Stimulated activated CD4-positive, alpha-beta T cell treated with anti-CD3 and anti-CD28 coated beads, Interleukin-4, amount 100 ng/mL, for 48 hours (primary cell): ENCODE measurements around the gene TTC39B.

Experiments used
- DNase-seq, 2 donors: peaks; one replicate each; pipeline ENCODE4 v3.0.0-alpha.2; 2020; ENCODE audit warnings: low read depth in 2 of 2

TTC39B gene

GRCh38 chr9:15178631-15179030, 128.4 kb downstream of the TTC39B start:
- no peak for DNase-seq

- DNase-seq: no peak
Observed at GRCh38 chr9:15176836-15177235, 130.2 kb downstream of the TTC39B start.

DNA sequence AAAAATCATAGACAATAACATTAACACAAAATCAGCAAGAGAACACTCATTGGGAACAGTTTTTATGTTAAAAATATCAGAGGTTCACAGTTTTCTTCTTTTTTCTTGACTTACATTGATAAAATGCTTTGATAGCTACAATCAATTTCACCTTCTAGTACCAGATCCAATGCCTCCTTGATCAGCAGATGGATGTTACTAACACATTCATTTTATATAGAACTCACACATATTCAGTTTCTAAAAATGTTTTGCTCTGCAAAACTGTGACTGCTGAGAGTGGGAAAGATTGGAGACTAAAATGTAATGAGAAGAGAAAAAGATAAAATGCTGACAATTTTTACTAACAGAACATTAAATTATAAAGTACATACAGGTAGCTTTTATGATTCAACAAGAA, 143.1 kb downstream of the TTC39B start:
- no peak for DNase-seq

DNA sequence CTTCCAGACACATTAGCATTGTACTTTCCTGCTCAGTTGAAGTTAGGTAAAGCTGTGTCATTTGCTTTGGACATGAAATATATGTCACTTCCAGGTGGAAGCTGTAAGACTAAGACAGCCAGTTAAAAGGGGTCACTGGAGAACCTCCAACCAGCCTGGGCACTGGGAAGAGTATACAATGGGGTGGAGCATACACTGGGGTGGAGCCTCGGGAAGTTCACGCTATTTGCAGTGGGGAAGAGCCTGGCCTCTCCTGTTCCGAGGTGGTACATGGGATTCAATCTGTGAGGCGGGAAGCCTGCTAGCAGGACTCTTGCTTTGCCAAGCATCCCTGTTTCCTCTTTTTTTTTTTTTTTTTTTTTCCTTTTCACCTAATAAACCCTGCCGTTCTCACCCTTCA, 145.3 kb downstream of the TTC39B start:
- no peak for DNase-seq

DNA sequence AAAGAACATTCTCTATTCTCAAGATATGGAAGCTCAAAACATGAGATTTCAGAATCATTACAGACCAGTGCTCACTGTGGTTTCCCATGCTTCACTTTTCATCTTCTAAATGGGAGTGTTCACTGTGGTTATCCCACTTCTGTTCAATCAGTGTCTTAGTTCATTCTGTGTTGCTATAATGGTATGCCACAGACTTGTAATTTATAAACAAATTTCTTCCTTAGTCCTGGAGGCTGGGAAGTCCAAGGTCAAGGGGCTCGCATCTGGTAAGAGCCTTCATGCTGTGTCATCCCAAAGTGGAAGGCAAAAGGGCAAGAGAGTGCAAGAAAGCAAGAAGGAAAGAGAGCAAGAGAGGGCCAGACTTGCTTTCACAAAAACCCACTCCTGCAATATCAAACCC, 146.3 kb downstream of the TTC39B start:
- DNase-seq: no peak

- DNase-seq: no peak
Observed at GRCh38 chr9:15158064-15158463, 149.0 kb downstream of the TTC39B start.

GRCh38 chr9:15157381-15157780, 149.6 kb downstream of the TTC39B start:
- no peak for DNase-seq

DNA sequence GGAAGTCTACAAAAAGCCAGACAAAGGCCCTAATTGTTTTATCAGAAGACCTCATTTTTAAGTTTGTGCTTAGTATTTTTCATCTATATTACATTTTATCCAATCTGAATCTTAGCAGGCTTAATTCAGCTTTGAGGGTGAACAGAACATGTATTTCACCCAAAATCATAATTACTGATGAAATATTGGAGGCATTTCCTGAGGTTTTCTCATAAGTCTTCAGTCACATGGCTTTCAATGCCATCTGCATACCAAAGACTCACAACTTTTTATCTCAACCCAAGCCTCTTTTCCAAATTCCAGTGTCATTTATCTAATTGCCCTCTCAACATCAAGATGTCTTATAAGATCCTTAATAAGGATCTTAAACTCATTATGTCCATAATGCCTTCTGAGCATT, 150.8 kb downstream of the TTC39B start:
- no peak for DNase-seq

GRCh38 chr9:15155826-15156225, 151.2 kb downstream of the TTC39B start:
- no peak for DNase-seq

- no peak for DNase-seq
Observed at GRCh38 chr9:15155323-15155722, 151.7 kb downstream of the TTC39B start.

DNA sequence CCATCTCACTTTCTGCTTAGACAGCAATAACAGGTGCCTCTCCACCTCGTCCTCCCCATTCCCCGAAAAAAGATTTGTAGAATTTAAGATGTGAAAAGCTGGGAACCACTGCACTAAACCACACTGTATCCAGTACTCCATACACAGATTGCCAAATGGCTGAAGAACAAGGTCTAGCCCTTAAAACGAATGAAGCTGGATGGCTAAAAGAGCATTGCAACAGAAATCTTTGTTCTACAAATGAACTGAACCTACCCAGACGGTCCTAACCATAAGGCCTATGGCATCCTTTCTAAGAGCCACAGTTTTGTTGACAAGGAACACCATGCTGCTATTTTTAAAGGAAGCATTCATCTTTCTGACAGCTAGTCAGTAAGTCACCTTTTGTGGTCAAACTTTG, 152.3 kb downstream of the TTC39B start:
- no peak for DNase-seq

GRCh38 chr9:15153961-15154360, 153.1 kb downstream of the TTC39B start:
- no peak for DNase-seq

- DNase-seq: no peak
Observed at GRCh38 chr9:15150939-15151338, 156.1 kb downstream of the TTC39B start.

DNA sequence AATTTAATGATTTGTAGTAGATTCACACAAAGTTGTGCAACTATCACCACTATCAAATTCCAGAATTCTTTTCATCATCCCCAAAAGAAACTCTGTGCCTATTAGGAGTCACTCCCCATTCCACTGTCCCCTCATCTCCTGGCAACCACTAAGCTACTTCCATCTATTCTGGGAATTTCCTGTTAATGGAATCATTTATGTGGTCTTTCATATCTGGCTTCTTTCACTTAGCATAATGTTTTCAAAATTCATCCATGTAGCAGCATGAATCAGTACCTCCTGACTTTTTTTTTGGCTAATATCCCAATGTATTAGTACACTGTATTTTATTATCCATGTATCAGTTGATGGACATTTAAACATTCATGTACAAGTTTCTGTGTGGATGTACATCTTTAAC, 157.6 kb downstream of the TTC39B start:
- DNase-seq: no peak

- DNase-seq: no peak
Observed at GRCh38 chr9:15146268-15146700, 160.7 kb downstream of the TTC39B start.

DNA sequence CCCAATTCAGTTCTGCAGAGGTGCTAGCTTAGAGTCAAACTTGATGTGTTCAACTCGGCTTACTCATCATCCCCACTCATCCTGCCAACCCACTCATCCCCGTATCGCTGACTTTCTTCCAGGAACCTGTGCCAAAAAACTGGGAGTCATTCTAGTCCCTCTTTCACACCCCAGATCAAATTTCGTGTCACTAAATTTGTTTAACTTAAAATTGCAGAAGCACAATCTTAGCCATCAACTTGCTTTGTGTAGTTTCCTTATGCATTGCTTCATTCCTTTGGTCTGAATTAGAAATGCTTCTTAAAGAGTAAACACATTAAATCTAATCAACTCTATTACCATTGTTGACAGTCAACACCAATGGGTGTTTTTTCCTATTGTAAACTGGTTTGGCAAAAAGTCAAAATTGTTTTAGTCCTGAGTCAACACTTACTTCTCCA, 162.4 kb downstream of the TTC39B start:
- DNase-seq: no peak

DNA sequence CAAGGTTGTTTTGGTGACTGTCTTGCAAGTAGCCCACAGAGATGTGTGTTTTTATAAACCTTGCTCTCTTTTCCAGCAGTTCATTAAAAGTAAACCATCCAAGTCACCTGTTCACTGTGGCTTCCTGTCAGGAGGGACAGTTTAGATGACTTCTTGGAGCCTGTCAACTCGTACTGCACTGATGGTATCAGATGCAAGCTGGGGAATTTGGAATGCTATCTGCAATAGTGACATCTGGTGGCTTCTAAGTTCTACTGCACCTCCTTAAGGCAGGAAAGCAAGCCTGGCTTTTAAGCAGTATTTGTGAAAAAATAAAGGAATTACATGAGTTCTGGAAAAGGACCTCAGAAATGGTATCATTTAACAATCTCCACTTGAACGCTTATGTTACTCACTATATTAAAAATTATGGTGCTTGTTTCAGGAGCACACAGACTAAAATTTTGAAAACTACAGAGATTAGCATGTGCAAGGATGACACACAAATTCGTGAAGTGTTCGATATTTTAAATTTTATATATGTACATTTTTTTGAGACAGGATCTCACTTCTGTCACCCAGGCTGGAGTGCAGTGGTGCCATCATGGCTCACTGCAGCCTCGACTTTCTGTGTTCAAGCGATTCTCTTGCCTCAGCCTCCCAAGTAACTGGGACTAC, 164.0 kb downstream of the TTC39B start:
- DNase-seq: no peak

GRCh38 chr9:15140051-15140450, 167.0 kb downstream of the TTC39B start:
- DNase-seq: no peak

- DNase-seq: no peak
Observed at GRCh38 chr9:15139469-15139868, 167.5 kb downstream of the TTC39B start.

DNA sequence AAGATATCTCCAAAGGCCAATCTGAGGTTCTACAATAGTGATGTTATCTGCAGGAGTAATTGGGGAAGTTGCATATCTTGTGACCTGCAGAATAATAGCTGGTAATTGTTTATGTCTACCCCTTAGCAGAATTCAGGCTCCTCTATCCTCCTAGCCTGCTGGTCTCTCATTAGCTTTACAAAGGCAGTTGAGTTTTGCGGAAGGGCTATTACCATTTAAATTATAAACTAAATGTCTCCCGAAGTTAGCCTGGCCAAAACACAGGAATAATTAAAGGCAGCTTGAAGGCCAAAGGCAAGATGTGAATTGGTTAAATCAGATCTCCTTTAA, 168.7 kb downstream of the TTC39B start:
- no peak for DNase-seq

GRCh38 chr9:15137658-15138356, 169.2 kb downstream of the TTC39B start:
- DNase-seq: no peak

- no peak for DNase-seq
Observed at GRCh38 chr9:15137089-15137488, 169.9 kb downstream of the TTC39B start.

- DNase-seq: no peak
Observed at GRCh38 chr9:15136646-15137045, 170.4 kb downstream of the TTC39B start.
